ENCODE measurements around the gene NME3.

The NME3 gene

DNA sequence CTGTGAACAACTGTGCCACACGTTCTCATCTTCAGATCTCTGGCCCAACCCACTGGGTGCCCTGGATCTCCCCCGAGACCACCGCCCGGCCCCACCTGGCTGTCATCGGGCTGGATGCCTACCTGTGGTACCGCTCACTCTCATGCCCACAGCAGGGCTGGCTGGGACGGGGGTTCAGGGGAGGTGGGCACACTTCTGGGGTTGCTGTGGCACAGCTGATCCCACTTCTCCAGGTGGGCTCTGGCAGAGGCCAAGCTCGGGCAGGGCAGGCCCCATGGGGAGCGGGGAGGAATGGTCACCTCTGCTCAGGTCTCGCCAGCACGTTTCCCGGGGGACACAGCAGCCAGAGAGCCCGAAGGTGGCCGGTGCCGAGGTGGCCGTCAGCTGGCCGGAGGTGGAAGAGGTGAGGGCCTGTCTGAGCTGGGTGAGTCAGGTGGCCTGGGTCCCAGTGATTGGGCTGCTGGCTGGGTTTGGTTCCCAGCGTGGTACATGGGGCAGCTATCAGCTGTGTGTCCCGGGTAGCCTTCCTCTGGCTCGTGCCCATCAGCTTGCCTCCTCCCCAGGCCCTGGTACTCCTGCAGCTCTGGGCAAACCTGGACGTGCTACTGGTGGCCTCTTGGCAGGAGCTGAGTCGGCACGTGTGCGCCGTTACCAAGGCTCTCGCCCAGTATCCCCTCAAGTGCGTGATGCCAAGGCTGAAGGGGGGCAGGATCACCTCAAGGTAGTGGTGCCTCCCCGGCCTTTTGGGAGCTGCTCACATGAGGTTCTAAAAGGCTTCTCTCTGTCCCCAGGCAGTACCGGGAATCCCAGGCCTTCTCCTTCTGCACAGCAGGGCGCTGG, 3.9 kb upstream of the NME3 start:
- H2BK12ac ChIP-seq (ENCODE audit: low read length) = no peak overlapping the region
- H3K4me3 ChIP-seq (ENCODE audit: low read length in 2 of 2) = peak overlapping the region; percentile 9 to 99
- no peak overlapping the region for H3K14ac ChIP-seq (ENCODE audit: low read length)
- peak overlapping the region; percentile 66 for H2BK5ac ChIP-seq (ENCODE audit: low read length)
- H3K4me2 ChIP-seq (ENCODE audit: insufficient read depth, low read length, poor library complexity, severe bottlenecking) = no peak overlapping the region
- H2AFZ ChIP-seq (ENCODE audit: low read length) = no peak overlapping the region
- H3K4me1 ChIP-seq (ENCODE audit: control insufficient read depth in 2 of 2, insufficient read depth in 1 of 2, low read depth in 1 of 2, low read length in 2 of 2) = peaks cover 12% of the 10 kb centered on the region in 2 donors
- H4K8ac ChIP-seq (ENCODE audit: low read depth, low read length) = no peak overlapping the region
- H3K4ac ChIP-seq (ENCODE audit: low read length) = no peak overlapping the region
- H3K18ac ChIP-seq (ENCODE audit: low read length) = no peak overlapping the region
- no peaks in the 10 kb centered on the region for H3K9me3 ChIP-seq (replicated peaks in 1 of 2; ENCODE audit: control insufficient read depth in 2 of 2, insufficient read depth in 1 of 2, low read depth in 1 of 2, low read length in 2 of 2)
- no peaks in the 10 kb centered on the region for H3K27me3 ChIP-seq (ENCODE audit: control insufficient read depth in 3 of 3, insufficient read depth in 3 of 3, low read depth in 1 of 3, low read length in 3 of 3)
- WGBS, 2 donors (ENCODE audit: extremely low coverage in 2 of 2, insufficient read length in 2 of 2, insufficient replicate concordance in 1 of 2) = no CpG with 5 or more reads among the region's 30 CpGs
- H3K36me3 ChIP-seq (replicated peaks in 1 of 2; ENCODE audit: control insufficient read depth in 2 of 2, insufficient read depth in 2 of 2, low read length in 2 of 2) = peaks cover 31 to 65% of the 10 kb centered on the region in 2 donors
- H3K9ac ChIP-seq (ENCODE audit: low read depth, low read length, poor library complexity) = peak overlapping the region; percentile 44
- H2BK120ac ChIP-seq (ENCODE audit: low read depth, low read length) = no peak overlapping the region
- no peak overlapping the region for H2BK15ac ChIP-seq (ENCODE audit: low read length)
- DNase-seq (ENCODE audit: low spot score) = no peak
- H4K91ac ChIP-seq (ENCODE audit: low read depth, low read length, poor library complexity) = no peak overlapping the region
- H3K23ac ChIP-seq (ENCODE audit: low read depth, low read length, poor library complexity) = peak overlapping the region; percentile 31
- H3K79me1 ChIP-seq (ENCODE audit: low read depth, low read length) = peaks cover 35% of the 10 kb centered on the region
- no peak overlapping the region for H3K27ac ChIP-seq (replicated peaks; ENCODE audit: low read length)
- peak overlapping the region; percentile 63 for H2AK5ac ChIP-seq (ENCODE audit: low read depth, low read length)

DNA sequence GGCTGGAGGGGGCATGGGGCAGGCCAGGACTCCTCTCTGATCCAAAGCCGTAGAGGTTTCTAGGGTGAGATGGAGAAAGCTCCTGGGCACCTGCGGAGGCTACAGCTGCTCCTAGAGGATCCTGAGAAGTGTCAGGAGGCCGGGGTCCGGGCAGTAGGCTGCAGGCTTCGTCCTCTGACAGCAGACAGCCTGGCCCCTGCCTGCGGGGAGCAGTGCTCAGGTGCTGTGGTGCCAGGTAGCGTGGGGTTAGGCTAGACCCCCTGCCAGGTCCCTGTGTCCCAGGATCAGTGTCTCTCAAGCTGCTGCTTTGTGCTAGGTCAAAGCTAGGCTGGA, 3.1 kb upstream of the NME3 start:
- H3K23ac ChIP-seq (ENCODE audit: low read depth, low read length, poor library complexity) = peak overlapping the region; percentile 20

DNA sequence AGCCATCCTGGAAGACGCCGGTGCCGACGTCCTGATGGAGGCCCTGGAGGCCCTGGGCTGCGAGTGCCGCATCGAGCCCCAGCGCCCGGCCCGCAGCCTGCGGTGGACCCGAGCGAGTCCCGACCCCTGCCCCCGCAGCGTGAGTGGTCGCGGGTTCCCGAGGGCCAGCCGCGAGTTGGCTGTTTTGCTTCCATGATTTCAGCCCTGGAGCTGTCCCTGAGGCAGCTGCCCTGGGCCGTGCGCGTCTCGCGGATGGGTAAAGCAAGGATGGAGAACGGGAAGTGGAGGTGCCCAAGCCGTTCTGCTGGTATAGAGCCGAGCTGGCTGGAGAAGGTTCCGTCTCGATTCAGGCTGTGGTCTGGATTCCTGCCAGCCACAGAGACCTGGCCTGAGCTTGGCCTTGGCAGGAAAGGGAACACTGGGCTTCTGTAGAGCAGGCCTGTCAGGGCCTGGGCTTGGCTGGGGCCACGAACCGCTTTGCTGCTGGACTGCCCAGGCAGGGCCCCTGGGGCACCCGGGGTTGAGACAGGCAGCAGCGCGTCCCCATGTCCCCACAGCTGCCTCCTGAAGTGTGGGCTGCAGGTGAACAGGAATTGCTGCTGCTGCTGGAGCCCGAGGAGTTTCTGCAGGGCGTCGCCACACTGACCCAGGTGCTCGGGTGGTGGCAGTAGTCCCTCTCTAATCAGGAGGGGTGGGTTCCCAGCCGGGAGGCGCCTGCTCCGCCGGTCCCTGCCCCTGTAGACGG, 2.5 kb upstream of the NME3 start:
- WGBS, 2 donors (ENCODE audit: extremely low coverage in 2 of 2, insufficient read length in 2 of 2, insufficient replicate concordance in 1 of 2) = no CpG with 5 or more reads among the region's 45 CpGs
- peak overlapping the region; percentile 49 for H3K27ac ChIP-seq (replicated peaks; ENCODE audit: low read length)

More for the DNA sequence above, 3.1 kb upstream of the NME3 start:
- no peak overlapping the region for H4K8ac ChIP-seq (ENCODE audit: low read depth, low read length)
- H3K27me3 ChIP-seq (ENCODE audit: control insufficient read depth in 3 of 3, insufficient read depth in 3 of 3, low read depth in 1 of 3, low read length in 3 of 3) = no peaks in the 10 kb centered on the region
- H3K27ac ChIP-seq (replicated peaks; ENCODE audit: low read length) = no peak overlapping the region
- DNase-seq (ENCODE audit: low spot score) = no peak
- H3K4ac ChIP-seq (ENCODE audit: low read length) = no peak overlapping the region
- H3K4me1 ChIP-seq (ENCODE audit: control insufficient read depth in 2 of 2, insufficient read depth in 1 of 2, low read depth in 1 of 2, low read length in 2 of 2) = peaks cover 12% of the 10 kb centered on the region in 2 donors
- H3K9ac ChIP-seq (ENCODE audit: low read depth, low read length, poor library complexity) = peak overlapping the region; percentile 78
- no peak overlapping the region for H3K14ac ChIP-seq (ENCODE audit: low read length)
- peaks cover 29 to 65% of the 10 kb centered on the region in 2 donors for H3K36me3 ChIP-seq (replicated peaks in 1 of 2; ENCODE audit: control insufficient read depth in 2 of 2, insufficient read depth in 2 of 2, low read length in 2 of 2)
- H2AFZ ChIP-seq (ENCODE audit: low read length) = no peak overlapping the region
- no peak overlapping the region for H3K4me2 ChIP-seq (ENCODE audit: insufficient read depth, low read length, poor library complexity, severe bottlenecking)
- peak overlapping the region; percentile 98 for H2AK5ac ChIP-seq (ENCODE audit: low read depth, low read length)
- no CpG with 5 or more reads among the region's 7 CpGs for WGBS, 2 donors (ENCODE audit: extremely low coverage in 2 of 2, insufficient read length in 2 of 2, insufficient replicate concordance in 1 of 2)
- H3K4me3 ChIP-seq (ENCODE audit: low read length in 2 of 2) = peak overlapping the region in 1 of 2 donors; percentile 99
- no peak overlapping the region for H3K18ac ChIP-seq (ENCODE audit: low read length)
- no peak overlapping the region for H4K91ac ChIP-seq (ENCODE audit: low read depth, low read length, poor library complexity)
- H3K79me1 ChIP-seq (ENCODE audit: low read depth, low read length) = peaks cover 32% of the 10 kb centered on the region
- H2BK120ac ChIP-seq (ENCODE audit: low read depth, low read length) = no peak overlapping the region
- H2BK15ac ChIP-seq (ENCODE audit: low read length) = no peak overlapping the region
- no peaks in the 10 kb centered on the region for H3K9me3 ChIP-seq (replicated peaks in 1 of 2; ENCODE audit: control insufficient read depth in 2 of 2, insufficient read depth in 1 of 2, low read depth in 1 of 2, low read length in 2 of 2)
- no peak overlapping the region for H2BK12ac ChIP-seq (ENCODE audit: low read length)
- H2BK5ac ChIP-seq (ENCODE audit: low read length) = peak overlapping the region; percentile 94

More for the DNA sequence above, 2.5 kb upstream of the NME3 start:
- H3K4me1 ChIP-seq (ENCODE audit: control insufficient read depth in 2 of 2, insufficient read depth in 1 of 2, low read depth in 1 of 2, low read length in 2 of 2) = peaks cover 12% of the 10 kb centered on the region in 2 donors
- H2AK5ac ChIP-seq (ENCODE audit: low read depth, low read length) = peak overlapping the region; percentile 98
- peak overlapping the region; percentile 99 for H3K23ac ChIP-seq (ENCODE audit: low read depth, low read length, poor library complexity)
- H2AFZ ChIP-seq (ENCODE audit: low read length) = peak overlapping the region; percentile 100
- H3K4ac ChIP-seq (ENCODE audit: low read length) = peak overlapping the region; percentile 99
- H2BK15ac ChIP-seq (ENCODE audit: low read length) = no peak overlapping the region
- no peak for DNase-seq (ENCODE audit: low spot score)
- peak overlapping the region; percentile 63 for H2BK120ac ChIP-seq (ENCODE audit: low read depth, low read length)
- no peak overlapping the region for H4K91ac ChIP-seq (ENCODE audit: low read depth, low read length, poor library complexity)
- H2BK12ac ChIP-seq (ENCODE audit: low read length) = peak overlapping the region; percentile 58
- peaks cover 31% of the 10 kb centered on the region for H3K79me1 ChIP-seq (ENCODE audit: low read depth, low read length)
- H3K14ac ChIP-seq (ENCODE audit: low read length) = peak overlapping the region; percentile 91
- H3K9ac ChIP-seq (ENCODE audit: low read depth, low read length, poor library complexity) = peak overlapping the region; percentile 96
- no peak overlapping the region for H4K8ac ChIP-seq (ENCODE audit: low read depth, low read length)
- peak overlapping the region; percentile 98 for H3K4me2 ChIP-seq (ENCODE audit: insufficient read depth, low read length, poor library complexity, severe bottlenecking)
- peaks cover 29 to 65% of the 10 kb centered on the region in 2 donors for H3K36me3 ChIP-seq (replicated peaks in 1 of 2; ENCODE audit: control insufficient read depth in 2 of 2, insufficient read depth in 2 of 2, low read length in 2 of 2)
- peak overlapping the region; percentile 99 for H3K4me3 ChIP-seq (ENCODE audit: low read length in 2 of 2)
- H3K27me3 ChIP-seq (ENCODE audit: control insufficient read depth in 3 of 3, insufficient read depth in 3 of 3, low read depth in 1 of 3, low read length in 3 of 3) = no peaks in the 10 kb centered on the region
- H2BK5ac ChIP-seq (ENCODE audit: low read length) = peak overlapping the region; percentile 94
- H3K18ac ChIP-seq (ENCODE audit: low read length) = peak overlapping the region; percentile 98
- H3K9me3 ChIP-seq (replicated peaks in 1 of 2; ENCODE audit: control insufficient read depth in 2 of 2, insufficient read depth in 1 of 2, low read depth in 1 of 2, low read length in 2 of 2) = no peaks in the 10 kb centered on the region

Measured in neuronal stem cell (in vitro differentiated cells).